Mesenchymal stem cell (in vitro differentiated cells and primary cell): Measurements from ENCODE around the gene USP22.

ENCODE experiments used
- DNase-seq: peaks from one replicate; pipeline ENCODE4 v3.0.0-alpha.2; 2013
- H2AFZ ChIP-seq: one replicate; pipeline ENCODE4 v1.6.1; 2013; ENCODE audit warnings: low read depth, mild to moderate bottlenecking, control low read depth, inconsistent platforms, low read length, moderate library complexity
- H2AK5ac ChIP-seq: 2 replicates; pipeline ENCODE4 v1.6.1; 2013; ENCODE audit warnings: low read length, moderate library complexity, mild to moderate bottlenecking, inconsistent platforms; ENCODE audit not compliant: severe bottlenecking
- H2BK120ac ChIP-seq: one replicate; pipeline ENCODE4 v1.6.1; 2013; ENCODE audit warnings: low read depth, mild to moderate bottlenecking, inconsistent platforms, low read length, moderate library complexity
- H2BK12ac ChIP-seq, 2 experiments: one replicate each; pipeline ENCODE4 v1.6.1; 2013; ENCODE audit warnings: inconsistent platforms in 2 of 2, low read length in 2 of 2, mild to moderate bottlenecking in 2 of 2, moderate library complexity in 2 of 2, control low read depth in 1 of 2
- H2BK15ac ChIP-seq: one replicate; pipeline ENCODE4 v1.6.1; 2013; ENCODE audit warnings: mild to moderate bottlenecking, low read depth, inconsistent platforms; ENCODE audit not compliant: poor library complexity, severe bottlenecking
- H2BK5ac ChIP-seq: 2 replicates; pipeline ENCODE4 v1.6.1; 2013; ENCODE audit warnings: low read depth, mild to moderate bottlenecking, low read length, control low read depth, inconsistent platforms; ENCODE audit not compliant: poor library complexity, severe bottlenecking
- H3K14ac ChIP-seq, 2 experiments: one replicate each; pipeline ENCODE4 v1.6.1; 2013; ENCODE audit warnings: inconsistent platforms in 2 of 2, low read length in 2 of 2, control low read depth in 1 of 2, mild to moderate bottlenecking in 1 of 2, moderate library complexity in 1 of 2
- H3K18ac ChIP-seq, 2 experiments: one replicate each; pipeline ENCODE4 v1.6.1; 2013; ENCODE audit warnings: inconsistent platforms in 2 of 2, low read length in 2 of 2, control low read depth in 1 of 2, low read depth in 1 of 2, mild to moderate bottlenecking in 1 of 2
- H3K23ac ChIP-seq, 2 experiments: one replicate each; pipeline ENCODE4 v1.6.1; 2013; ENCODE audit warnings: inconsistent platforms in 2 of 2, low read length in 2 of 2, mild to moderate bottlenecking in 2 of 2, moderate library complexity in 2 of 2, control low read depth in 1 of 2
- H3K27ac ChIP-seq: 2 replicates; pipeline ENCODE4 v1.5.1; 2013; ENCODE audit warnings: mild to moderate bottlenecking, moderate library complexity, low read length, control low read depth, inconsistent platforms; ENCODE audit not compliant: poor library complexity, severe bottlenecking
- H3K27me3 ChIP-seq, 2 experiments: 2 replicates each; pipeline versions ENCODE4 v1.6.1 to v1.7.0; 2013; ENCODE audit warnings: low read length in 2 of 2, mild to moderate bottlenecking in 2 of 2, moderate library complexity in 2 of 2, control low read depth in 1 of 2, inconsistent platforms in 1 of 2; ENCODE audit not compliant: control insufficient read depth in 1 of 2, insufficient read depth in 1 of 2
- H3K36me3 ChIP-seq, 2 experiments: 2 replicates each; pipeline versions ENCODE4 v1.6.1 to v1.7.0; 2013; ENCODE audit warnings: low read length in 2 of 2, control low read depth in 1 of 2, inconsistent platforms in 1 of 2, low read depth in 1 of 2, mild to moderate bottlenecking in 1 of 2; ENCODE audit not compliant: insufficient read depth in 2 of 2, control insufficient read depth in 1 of 2
- H3K4ac ChIP-seq, 2 experiments: one replicate each; pipeline ENCODE4 v1.6.1; 2013; ENCODE audit warnings: inconsistent platforms in 2 of 2, low read length in 2 of 2, mild to moderate bottlenecking in 2 of 2, moderate library complexity in 2 of 2, control low read depth in 1 of 2, low read depth in 1 of 2
- H3K4me1 ChIP-seq: 2 replicates; pipeline ENCODE4 v1.6.1; 2013; ENCODE audit warnings: low read depth, low read length, control low read depth; ENCODE audit not compliant: control insufficient read depth, insufficient read depth
- H3K4me2 ChIP-seq: 2 replicates; pipeline ENCODE4 v1.6.1; 2013; ENCODE audit warnings: low read length, mild to moderate bottlenecking, inconsistent platforms; ENCODE audit not compliant: poor library complexity, severe bottlenecking
- H3K4me3 ChIP-seq, 2 experiments: 2 replicates each; pipeline versions ENCODE4 v1.5.1 to v1.7.0; 2013; ENCODE audit warnings: low read length in 2 of 2, mild to moderate bottlenecking in 2 of 2, control low read depth in 1 of 2, low read depth in 1 of 2; ENCODE audit not compliant: insufficient read depth in 1 of 2
- H3K79me1 ChIP-seq: replicated peaks from 2 replicates; pipeline ENCODE4 v1.6.1; 2013; ENCODE audit warnings: mild to moderate bottlenecking, control low read depth, low read length, inconsistent platforms; ENCODE audit not compliant: poor library complexity, severe bottlenecking
- H3K9ac ChIP-seq: 2 replicates; pipeline ENCODE4 v1.7.0; 2013; ENCODE audit warnings: mild to moderate bottlenecking, low read length, moderate library complexity
- H3K9me3 ChIP-seq: 2 replicates; pipeline ENCODE4 v1.7.0; 2013; ENCODE audit warnings: mild to moderate bottlenecking, low read length; ENCODE audit not compliant: control insufficient read depth
- H4K8ac ChIP-seq: one replicate; pipeline ENCODE4 v1.6.1; 2013; ENCODE audit warnings: inconsistent platforms, mild to moderate bottlenecking, low read length, moderate library complexity
- H4K91ac ChIP-seq: one replicate; pipeline ENCODE4 v1.6.1; 2013; ENCODE audit warnings: mild to moderate bottlenecking, low read length, inconsistent platforms
- WGBS: methylation state at CpG from one replicate; pipeline ENCODE4 v1.1.7; 2013; ENCODE audit warnings: mixed read lengths; 5-methylcytosine and 5-hydroxymethylcytosine counted together

The USP22 gene

GRCh38 chr17:20982589-20983358 lies 60.0 kb downstream of the USP22 start:
- Histone ChIP-seq H4K91ac (no peak overlapping the region), H2BK12ac (no peak overlapping the region), H4K8ac (no peak overlapping the region), H2BK5ac (no peak overlapping the region), H3K79me1 (peaks cover 5% of the 10 kb centered on the region), H3K23ac (no peak overlapping the region), H3K18ac (no peak overlapping the region), H3K4ac (no peak overlapping the region), H3K27me3 (peaks cover 0 to 35% of the 10 kb centered on the region in 2 experiments), H3K14ac (no peak overlapping the region), H3K27ac (no peak overlapping the region), H2BK120ac (no peak overlapping the region), H3K4me1 (no peaks in the 10 kb centered on the region), H2BK15ac (no peak overlapping the region), H2AK5ac (no peak overlapping the region), H3K9ac (no peak overlapping the region), H2AFZ (no peak overlapping the region), H3K4me2 (no peak overlapping the region), H3K9me3 (no peaks in the 10 kb centered on the region), H3K4me3 (no peak overlapping the region), H3K36me3 (peaks cover 0 to 46% of the 10 kb centered on the region in 2 experiments)
- DNase-seq: no peak
- WGBS: 94% methylated on average over 11 of the region's 17 CpGs

- Histone ChIP-seq H2BK5ac (no peak overlapping the region), H3K4me3 (no peak overlapping the region), H3K79me1 (peaks cover 12% of the 10 kb centered on the region), H4K91ac (no peak overlapping the region), H3K27me3 (peaks cover 0 to 40% of the 10 kb centered on the region in 2 experiments), H2BK120ac (no peak overlapping the region), H2BK12ac (no peak overlapping the region), H3K4me2 (no peak overlapping the region), H3K23ac (no peak overlapping the region), H3K4me1 (no peaks in the 10 kb centered on the region), H3K36me3 (peaks cover 0 to 44% of the 10 kb centered on the region in 2 experiments), H2AFZ (no peak overlapping the region), H3K27ac (no peak overlapping the region), H3K9ac (no peak overlapping the region), H3K18ac (no peak overlapping the region), H3K9me3 (no peaks in the 10 kb centered on the region), H3K14ac (no peak overlapping the region), H2BK15ac (no peak overlapping the region), H3K4ac (no peak overlapping the region), H2AK5ac (no peak overlapping the region), H4K8ac (no peak overlapping the region)
- WGBS: 95% methylated on average over 14 of the region's 14 CpGs
- DNase-seq: no peak
Measured at GRCh38 chr17:20981046-20981920, 61.5 kb downstream of the USP22 start.

- H3K27me3 ChIP-seq: peaks cover 0 to 40% of the 10 kb centered on the region in 2 experiments
- no peak overlapping the region for H2AFZ ChIP-seq
- no peak overlapping the region for H4K91ac ChIP-seq
- no peak overlapping the region for H3K23ac ChIP-seq
- no peaks in the 10 kb centered on the region for H3K4me1 ChIP-seq
- no peak overlapping the region for H3K4ac ChIP-seq
- H3K9ac ChIP-seq: no peak overlapping the region
- H3K18ac ChIP-seq: no peak overlapping the region
- H3K14ac ChIP-seq: no peak overlapping the region
- H3K27ac ChIP-seq: no peak overlapping the region
- no peaks in the 10 kb centered on the region for H3K9me3 ChIP-seq
- H2BK12ac ChIP-seq: no peak overlapping the region
- WGBS: 96% methylated on average over 3 of the region's 3 CpGs
- no peak overlapping the region for H3K4me2 ChIP-seq
- no peak overlapping the region for H4K8ac ChIP-seq
- H2BK120ac ChIP-seq: no peak overlapping the region
- H3K4me3 ChIP-seq: no peak overlapping the region
- DNase-seq: no peak
- no peak overlapping the region for H2BK5ac ChIP-seq
- H3K36me3 ChIP-seq: peaks cover 0 to 48% of the 10 kb centered on the region in 2 experiments
- no peak overlapping the region for H2BK15ac ChIP-seq
- peaks cover 16% of the 10 kb centered on the region for H3K79me1 ChIP-seq
- H2AK5ac ChIP-seq: no peak overlapping the region
Measured at GRCh38 chr17:20979792-20980083, 63.1 kb downstream of the USP22 start.
